Endothelial cell of umbilical vein (primary cell): ENCODE measurements around the gene OPA3. TPM values are rescaled to one million over a fixed set of nuclear protein-coding genes. Genes with fewer than 3 reads are reported as not detected.

Source experiments
- BruUV-seq: library from RNA; stranded (reverse); fragments of 400-500 nt; replicated peaks from 2 replicates; lab custom pipeline; 2021; lab: Mats Ljungman, UMichigan
- CTCF ChIA-PET: fragments of 300-600, 350-600 bp; sonication (Branson Sonifier 250); formaldehyde crosslinking; loops from one replicate; lab custom pipeline; 2021; ENCODE audit warnings: antibody characterized with exemption, inconsistent platforms; lab: Charles Lee
- POLR2A ChIA-PET: fragments of 300-600, 350-600 bp; sonication (Branson Sonifier 250); formaldehyde crosslinking; loops from one replicate; lab custom pipeline; 2021; ENCODE audit warnings: antibody characterized with exemption, inconsistent platforms; lab: Charles Lee
- DNase-seq: peaks from one replicate; pipeline ENCODE4 v3.0.0-alpha.2; 2011; ENCODE audit warnings: low read depth, low spot score
- FAIRE-seq: peaks from 2 replicates; lab custom pipeline; 2011; peaks lifted over from hg19 to GRCh38; lab: Jason Lieb, UNC
- H2AFZ ChIP-seq: 2 replicates; pipeline ENCODE4 v1.6.0; 2012; ENCODE audit warnings: low read depth, low read length, control low read depth, inconsistent platforms
- H3K27ac ChIP-seq: 2 replicates; pipeline ENCODE4 v1.5.1; 2011; ENCODE audit warnings: low read depth, mild to moderate bottlenecking, control low read depth, low read length, moderate library complexity; ENCODE audit not compliant: insufficient read depth
- H3K27me3 ChIP-seq, 2 experiments: 2 replicates each; pipeline versions ENCODE4 v1.6.0 to v1.6.1; 2011; ENCODE audit warnings: low read length in 2 of 2, mixed read lengths in 1 of 2; ENCODE audit not compliant: control insufficient read depth in 2 of 2, insufficient read depth in 2 of 2
- H3K36me3 ChIP-seq, 2 experiments: 2 replicates in 1 of 2; 3 replicates in 1 of 2; pipeline ENCODE4 v1.5.1; 2011; ENCODE audit warnings: low read length in 2 of 2, mild to moderate bottlenecking in 1 of 2, moderate library complexity in 1 of 2; ENCODE audit not compliant: control insufficient read depth in 2 of 2, insufficient read depth in 2 of 2; ENCODE audit errors: extremely low read depth in 1 of 2
- H3K4me1 ChIP-seq: 3 replicates; pipeline ENCODE4 v1.5.1; 2011; ENCODE audit warnings: mild to moderate bottlenecking, low read length; ENCODE audit not compliant: control insufficient read depth, insufficient read depth; ENCODE audit errors: extremely low read depth
- H3K4me2 ChIP-seq: 2 replicates; pipeline ENCODE4 v1.6.1; 2011; ENCODE audit warnings: low read length, control low read depth, mixed read lengths; ENCODE audit not compliant: insufficient read depth
- H3K4me3 ChIP-seq, 3 experiments: fragments of 200-600 bp in 1 of 3; sonication (generic), shearing (Covaris generic) in 1 of 3; replicated peaks in 1 of 3; 2 replicates each; pipeline ENCODE4 v1.5.1; 2011 to 2016; ENCODE audit warnings: control low read depth in 3 of 3, low read length in 3 of 3, mild to moderate bottlenecking in 2 of 3, inconsistent platforms in 1 of 3, low read depth in 1 of 3, moderate library complexity in 1 of 3; ENCODE audit not compliant: insufficient read depth in 1 of 3
- H3K79me2 ChIP-seq: 2 replicates; pipeline ENCODE4 v1.6.0; 2012; ENCODE audit warnings: low read length, inconsistent platforms; ENCODE audit not compliant: control insufficient read depth, insufficient read depth
- H3K9ac ChIP-seq: replicated peaks from 2 replicates; pipeline ENCODE3; 2011; ENCODE audit warnings: low read length, control low read depth; ENCODE audit not compliant: insufficient read depth; ENCODE audit errors: extremely low read depth
- H3K9me1 ChIP-seq: replicated peaks from 3 replicates; pipeline ENCODE4 v1.6.0; 2011; ENCODE audit warnings: mild to moderate bottlenecking, low read length; ENCODE audit not compliant: control insufficient read depth, insufficient read depth; ENCODE audit errors: extremely low read depth
- H3K9me3 ChIP-seq: replicated peaks from 2 replicates; pipeline ENCODE4 v1.5.1; 2012; ENCODE audit warnings: low read length, inconsistent platforms; ENCODE audit not compliant: control insufficient read depth, insufficient read depth
- H4K20me1 ChIP-seq: replicated peaks from 2 replicates; pipeline ENCODE3; 2011; ENCODE audit warnings: mild to moderate bottlenecking, low read length; ENCODE audit not compliant: control insufficient read depth, insufficient read depth; ENCODE audit errors: extremely low read depth
- FOS ChIP-seq: IDR thresholded peaks from 2 replicates; pipeline ENCODE4 v1.6.1; 2011; ENCODE audit warnings: mild to moderate bottlenecking, low read length, moderate library complexity, borderline replicate concordance; ENCODE audit not compliant: insufficient read depth
- POLR2A ChIP-seq: IDR thresholded peaks from 2 replicates; pipeline ENCODE4 v1.6.1; 2012; ENCODE audit warnings: low read depth, mild to moderate bottlenecking, control low read depth, low read length
- dilution Hi-C: fragments of 300-500 bp; cut with MboI; formaldehyde crosslinking; loops from one replicate; pipeline ENCODE4 v1.15.0; 2019; ENCODE audit warnings: low sequenced_read_pairs; ENCODE audit not compliant: extremely low pct_ligation_motif_present
- intact Hi-C: fragments of 100-400 bp; cut with micrococcal nuclease; formaldehyde crosslinking; loops from one replicate; pipeline ENCODE4 v1.10.0; 2022
- polyA plus RNA-seq, 4 experiments: library from polyadenylated mRNA; depleted of rRNA in 3 of 4; stranded (reverse) in 3 of 4; unstranded in 1 of 4; fragments of >200 nt; gene quantifications; 2 replicates each; pipeline versions ENCODE4 v1.2.1 to v1.2.3, GENCODE V29; 2011 to 2012; ENCODE audit warnings: missing spikeins in 1 of 4
- total RNA-seq: library from RNA; stranded (reverse); gene quantifications from 2 replicates; pipeline ENCODE4 v1.2.3, GENCODE V29; 2021
- TF ChIP-seq, protein P1 (sequence below): IDR thresholded peaks from 2 replicates; pipeline ENCODE4 v1.6.1; 2011; ENCODE audit not compliant: insufficient read depth, insufficient read length
- TF ChIP-seq, protein P2 (sequence below), 2 donors: IDR thresholded peaks; 1 replicate in 1 of 2; 2 replicates in 1 of 2; pipeline ENCODE4 v1.5.1; 2011; ENCODE audit warnings: low read length in 2 of 2, mild to moderate bottlenecking in 2 of 2, moderate library complexity in 2 of 2, control low read depth in 1 of 2, inconsistent platforms in 1 of 2, low read depth in 1 of 2; ENCODE audit not compliant: insufficient read depth in 1 of 2; ENCODE audit errors: extremely low read depth in 1 of 2

OPA3 gene
- total and polyA plus RNA-seq, 2 donors (not counting 3 experiments of a cell fraction or from before 2014, with no cell fraction given), result 15.4 to 16.0 TPM

DNA sequence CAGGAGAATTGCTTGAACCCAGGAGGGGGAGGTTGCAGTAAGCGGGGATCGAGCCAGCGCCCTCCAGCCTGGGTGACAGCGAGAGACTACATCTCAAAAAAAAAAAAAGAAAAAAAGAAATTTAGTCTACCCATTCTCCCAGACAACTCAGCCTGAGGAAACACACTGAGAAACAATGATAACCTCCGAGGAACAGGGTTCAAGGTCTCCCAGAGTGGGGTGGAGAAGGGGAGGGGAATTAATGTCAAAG is 78.7 kb downstream of the OPA3 start:
- DNase-seq, result no peak
- intact Hi-C loops, result loop anchor here (1.0 to 2.0 kb wide), 4 partner anchors 9 to 139 kb away; partner anchors contain the start of gene RTN2
- Histone ChIP-seq H3K9me3 (no peaks in the 10 kb centered on the region), H3K9ac (peak overlapping the region; percentile 62), H3K36me3 (no peaks in the 10 kb centered on the region), H3K4me2 (peak overlapping the region; percentile 62), H3K27me3 (no peaks in the 10 kb centered on the region), H3K9me1 (no peaks in the 10 kb centered on the region), H3K27ac (peak overlapping the region; percentile 64), H3K4me3 (peak overlapping the region in 1 of 3 experiments; percentile 60), H2AFZ (peak overlapping the region; percentile 64), H3K4me1 (peaks cover 20% of the 10 kb centered on the region), H4K20me1 (no peaks in the 10 kb centered on the region), H3K79me2 (peaks cover 39% of the 10 kb centered on the region)
- CTCF ChIA-PET, result interaction anchor here (1.2 to 1.6 kb wide), 2 partner anchors 21 to 67 kb away, joined by 8 to 10 read pairs; no protein-coding TSS in a partner anchor
- no TSS peak for BruUV-seq
- POLR2A ChIA-PET, result interaction anchor here (0.6 kb wide), 1 partner anchor 83 kb away, joined by 3 read pairs; no protein-coding TSS in a partner anchor
- no peak for FAIRE-seq
- no peak for TF ChIP-seq POLR2A
- TF ChIP-seq, protein P1, sequence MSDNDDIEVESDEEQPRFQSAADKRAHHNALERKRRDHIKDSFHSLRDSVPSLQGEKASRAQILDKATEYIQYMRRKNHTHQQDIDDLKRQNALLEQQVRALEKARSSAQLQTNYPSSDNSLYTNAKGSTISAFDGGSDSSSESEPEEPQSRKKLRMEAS, result no peak
- TF ChIP-seq, protein P2, sequence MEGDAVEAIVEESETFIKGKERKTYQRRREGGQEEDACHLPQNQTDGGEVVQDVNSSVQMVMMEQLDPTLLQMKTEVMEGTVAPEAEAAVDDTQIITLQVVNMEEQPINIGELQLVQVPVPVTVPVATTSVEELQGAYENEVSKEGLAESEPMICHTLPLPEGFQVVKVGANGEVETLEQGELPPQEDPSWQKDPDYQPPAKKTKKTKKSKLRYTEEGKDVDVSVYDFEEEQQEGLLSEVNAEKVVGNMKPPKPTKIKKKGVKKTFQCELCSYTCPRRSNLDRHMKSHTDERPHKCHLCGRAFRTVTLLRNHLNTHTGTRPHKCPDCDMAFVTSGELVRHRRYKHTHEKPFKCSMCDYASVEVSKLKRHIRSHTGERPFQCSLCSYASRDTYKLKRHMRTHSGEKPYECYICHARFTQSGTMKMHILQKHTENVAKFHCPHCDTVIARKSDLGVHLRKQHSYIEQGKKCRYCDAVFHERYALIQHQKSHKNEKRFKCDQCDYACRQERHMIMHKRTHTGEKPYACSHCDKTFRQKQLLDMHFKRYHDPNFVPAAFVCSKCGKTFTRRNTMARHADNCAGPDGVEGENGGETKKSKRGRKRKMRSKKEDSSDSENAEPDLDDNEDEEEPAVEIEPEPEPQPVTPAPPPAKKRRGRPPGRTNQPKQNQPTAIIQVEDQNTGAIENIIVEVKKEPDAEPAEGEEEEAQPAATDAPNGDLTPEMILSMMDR (IDR thresholded peaks at IDR 0.05; ENCODE audit: extremely low read depth in 1 of 2, insufficient read depth in 1 of 2, low read depth in 1 of 2, low read length in 2 of 2), result no peak
- dilution Hi-C loops, result no loop called here

DNA sequence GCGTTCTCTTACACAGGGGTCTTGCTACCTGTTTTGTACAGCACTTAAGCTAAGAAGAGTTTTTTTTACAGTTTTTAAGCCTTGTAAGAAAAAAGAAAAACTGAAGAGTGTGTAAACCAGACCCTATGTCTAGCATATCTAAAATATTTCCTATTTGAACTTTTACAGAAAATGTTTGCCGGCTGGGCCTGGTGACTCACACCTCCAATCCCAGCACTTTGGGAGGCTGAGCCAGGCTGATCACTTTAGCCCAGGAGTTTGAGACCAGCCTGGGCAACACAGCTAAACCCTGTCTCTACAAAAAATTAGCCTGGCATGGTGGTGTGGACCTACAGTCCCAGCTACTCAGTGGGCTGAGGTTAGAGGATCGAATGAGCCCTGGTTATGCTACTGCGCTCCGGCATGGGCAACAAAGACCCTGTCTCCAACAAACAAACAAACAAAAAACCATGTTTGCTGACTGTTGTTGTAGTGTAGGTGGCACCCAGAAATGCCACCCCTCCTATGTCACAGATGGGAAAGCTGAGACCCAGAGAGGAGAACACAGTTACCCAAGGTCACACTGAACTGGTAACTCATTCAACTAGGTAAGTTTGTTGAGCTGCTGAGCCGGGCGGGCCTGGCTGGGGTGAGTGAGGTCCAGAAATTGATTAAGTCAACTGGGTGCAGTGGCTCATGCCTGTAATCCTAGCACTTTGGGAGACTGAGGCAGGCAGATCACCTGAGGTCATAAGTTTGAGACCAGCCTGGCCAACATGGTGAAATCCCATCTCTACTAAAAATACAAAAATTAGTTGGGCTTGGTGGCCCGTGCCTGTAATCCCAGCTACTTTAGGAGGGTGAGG is 79.2 kb downstream of the OPA3 start:
- intact Hi-C loops (no loop called here), dilution Hi-C loops (no loop called here)
- TF ChIP-seq POLR2A (no peak), FOS (peak; percentile 48)
- Histone ChIP-seq H3K9me3 (no peaks in the 10 kb centered on the region), H3K79me2 (peaks cover 34% of the 10 kb centered on the region), H3K9me1 (no peaks in the 10 kb centered on the region), H2AFZ (no peak overlapping the region), H4K20me1 (no peaks in the 10 kb centered on the region), H3K9ac (no peak overlapping the region), H3K4me2 (no peak overlapping the region), H3K27ac (no peak overlapping the region), H3K4me1 (peaks cover 20% of the 10 kb centered on the region), H3K27me3 (no peaks in the 10 kb centered on the region), H3K4me3 (no peak overlapping the region), H3K36me3 (no peaks in the 10 kb centered on the region)
- ChIA-PET CTCF (interaction anchor here (0.9 to 1.6 kb wide), 4 partner anchors 20 to 137 kb away, joined by 3 to 10 read pairs (median 6); no protein-coding TSS in a partner anchor), POLR2A (interaction anchor here (0.6 kb wide), 1 partner anchor 82 kb away, joined by 3 read pairs; no protein-coding TSS in a partner anchor)
- BruUV-seq, result no TSS peak
- DNase-seq (no peak), FAIRE-seq (peak; percentile 61)
